Measurements from ENCODE around the gene CTU2.

CTU2 gene

DNA sequence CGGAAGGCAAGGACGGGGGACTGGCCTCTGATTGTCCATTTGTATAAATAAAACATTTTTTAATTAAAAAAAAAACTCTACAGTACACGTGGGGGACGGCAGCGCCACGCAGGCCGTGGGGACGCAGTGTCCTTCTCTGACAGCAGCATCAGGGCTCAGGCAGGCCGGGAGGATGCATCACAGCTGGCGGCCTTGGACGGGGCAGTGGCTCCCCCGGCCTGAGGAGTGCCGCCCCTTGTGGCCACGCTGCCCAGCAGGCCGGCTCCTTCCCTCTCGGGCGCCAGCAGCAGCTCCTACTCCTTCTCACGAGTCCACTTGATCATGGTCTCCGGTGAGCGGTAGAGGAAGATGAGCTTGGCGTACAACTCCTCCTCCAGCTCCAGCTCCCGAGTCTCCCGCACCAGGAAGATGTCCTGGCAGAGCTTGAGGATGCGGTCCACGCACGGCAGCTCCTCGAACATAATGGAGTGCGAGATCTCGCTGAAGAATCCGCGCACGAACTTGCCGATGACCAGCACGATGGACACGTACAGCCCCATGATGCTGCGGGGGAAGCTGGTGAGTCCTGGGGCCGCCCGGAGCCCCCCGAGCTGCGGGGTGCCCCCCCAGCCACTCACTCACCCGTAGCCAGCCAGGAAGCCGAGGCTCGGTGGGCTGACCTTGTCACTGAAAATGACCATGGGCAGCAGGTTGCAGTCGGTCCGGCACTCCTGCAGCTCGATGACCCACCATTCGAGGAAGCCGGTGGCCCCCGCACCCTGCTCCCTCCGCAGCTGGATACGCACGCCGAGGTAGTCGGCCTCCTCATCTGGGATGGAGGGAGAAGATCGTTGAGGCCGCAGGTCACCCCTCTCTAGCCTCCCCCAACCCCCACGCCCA lies 9.2 kb downstream of the CTU2 start:
- no peak for DNase-seq

DNA sequence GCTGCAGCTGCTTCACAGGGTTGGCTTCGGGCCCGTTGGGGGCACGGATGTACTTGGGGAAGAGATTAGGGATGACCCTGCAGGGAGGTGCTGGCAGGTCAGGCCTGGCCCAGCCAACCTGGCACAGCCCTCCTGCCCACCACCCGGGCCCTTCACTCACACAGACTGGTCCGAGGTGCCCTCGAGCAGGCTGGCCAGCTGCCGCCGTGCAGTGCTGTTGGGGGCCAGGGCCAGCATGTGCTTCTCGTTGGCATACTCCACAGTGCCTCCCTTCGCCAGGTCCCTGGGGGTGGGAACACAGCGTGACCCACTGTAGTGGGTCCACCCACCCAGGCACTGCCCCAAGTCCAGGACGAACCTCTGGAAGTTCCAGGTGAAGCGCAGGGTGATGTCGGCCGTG lies 9.9 kb downstream of the CTU2 start:
- DNase-seq = no peak

DNA sequence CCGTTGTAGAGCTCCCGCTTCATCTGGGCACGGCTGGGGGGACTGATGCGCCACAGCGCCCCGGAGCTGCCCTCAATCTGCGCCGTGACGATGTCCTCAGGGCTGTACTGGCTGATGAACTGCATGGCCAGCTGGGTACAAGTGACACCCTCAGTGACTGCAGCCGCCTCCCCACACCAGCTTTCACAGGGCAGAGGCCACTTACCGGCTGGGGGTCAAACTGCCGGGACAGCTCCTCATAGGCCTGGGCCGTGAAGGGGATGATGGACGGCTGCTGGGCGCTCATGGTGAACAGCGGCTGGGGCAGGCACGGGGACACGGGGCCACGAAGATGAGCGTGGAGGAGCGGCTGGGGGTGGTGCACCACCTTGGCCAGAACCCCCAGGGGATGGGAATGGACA lies 10.3 kb downstream of the CTU2 start:
- DNase-seq = no peak

DNA sequence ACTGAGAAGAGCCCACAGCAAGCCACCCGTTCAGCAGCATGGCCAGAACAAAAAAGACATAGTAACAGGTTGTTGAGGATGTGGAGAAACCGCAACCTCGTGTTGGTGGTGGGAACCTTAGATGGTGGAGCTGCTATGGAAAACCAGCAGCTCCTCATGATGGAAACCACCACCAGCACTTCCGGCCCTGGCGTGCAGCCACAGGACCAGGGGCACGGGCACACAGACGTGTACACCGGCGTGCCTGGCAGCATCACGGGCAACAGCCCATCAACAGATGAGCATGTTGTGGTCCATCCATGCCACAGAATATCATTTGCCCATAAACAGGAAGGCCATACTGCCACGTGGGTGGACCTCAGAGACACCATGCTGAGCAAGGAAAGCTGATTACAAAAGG lies 11.9 kb downstream of the CTU2 start:
- no peak for DNase-seq

GRCh38 chr16:88719267-88719932 lies 13.1 kb downstream of the CTU2 start:
- DNase-seq = no peak

GRCh38 chr16:88719933-88720296 lies 13.6 kb downstream of the CTU2 start:
- no peak for DNase-seq

DNA sequence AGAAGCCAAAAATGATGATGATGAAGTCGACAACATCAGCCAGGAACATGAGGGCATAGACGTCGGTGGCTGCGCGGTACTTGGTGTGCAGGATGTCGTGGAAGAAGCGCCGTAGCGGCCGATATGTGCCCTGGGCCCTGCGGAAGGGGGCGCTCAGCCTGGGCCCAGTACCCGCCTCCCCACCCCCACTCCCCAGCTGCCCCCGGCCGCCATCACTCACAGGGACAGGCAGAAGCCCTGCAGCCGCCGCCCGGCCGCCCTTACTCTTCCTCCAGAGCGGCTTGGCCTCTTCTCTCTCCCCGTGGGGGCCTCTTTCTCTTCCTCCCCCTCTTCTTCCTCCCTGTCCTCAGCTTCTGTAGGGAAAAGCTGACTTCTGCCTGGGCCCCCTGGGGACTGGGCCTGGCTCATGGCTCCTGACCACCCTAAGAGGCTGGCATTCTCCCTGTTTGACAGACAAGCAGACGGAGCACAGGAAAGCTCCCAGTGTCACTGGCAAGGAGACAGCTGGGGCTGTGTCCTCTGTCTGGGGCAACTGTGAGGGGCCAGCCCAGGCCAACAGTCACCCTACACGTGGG lies 14.2 kb downstream of the CTU2 start:
- DNase-seq = no peak

DNA sequence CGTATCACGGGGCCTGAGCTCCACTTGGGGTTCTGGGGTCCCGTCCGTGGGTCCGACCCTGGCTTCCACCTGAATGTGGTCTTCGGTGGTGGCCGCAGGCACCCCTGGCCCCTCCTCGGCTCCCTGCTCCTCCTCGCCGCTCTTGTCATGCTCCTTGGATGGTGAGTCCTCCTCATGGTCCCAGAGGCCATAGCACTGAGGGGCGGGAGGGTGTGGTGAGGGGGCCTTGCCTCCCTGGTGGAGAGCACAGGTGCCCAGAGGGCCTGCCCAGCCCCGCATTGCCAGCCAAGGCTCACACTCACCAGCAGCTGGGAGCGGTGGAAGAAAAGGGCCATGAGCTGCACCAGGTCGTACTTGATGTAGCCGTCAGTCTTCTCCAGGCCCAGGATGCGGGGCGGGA lies 14.9 kb downstream of the CTU2 start:
- DNase-seq = no peak

- DNase-seq = no peak
Measured at GRCh38 chr16:88721815-88722755, 15.8 kb downstream of the CTU2 start.

DNA sequence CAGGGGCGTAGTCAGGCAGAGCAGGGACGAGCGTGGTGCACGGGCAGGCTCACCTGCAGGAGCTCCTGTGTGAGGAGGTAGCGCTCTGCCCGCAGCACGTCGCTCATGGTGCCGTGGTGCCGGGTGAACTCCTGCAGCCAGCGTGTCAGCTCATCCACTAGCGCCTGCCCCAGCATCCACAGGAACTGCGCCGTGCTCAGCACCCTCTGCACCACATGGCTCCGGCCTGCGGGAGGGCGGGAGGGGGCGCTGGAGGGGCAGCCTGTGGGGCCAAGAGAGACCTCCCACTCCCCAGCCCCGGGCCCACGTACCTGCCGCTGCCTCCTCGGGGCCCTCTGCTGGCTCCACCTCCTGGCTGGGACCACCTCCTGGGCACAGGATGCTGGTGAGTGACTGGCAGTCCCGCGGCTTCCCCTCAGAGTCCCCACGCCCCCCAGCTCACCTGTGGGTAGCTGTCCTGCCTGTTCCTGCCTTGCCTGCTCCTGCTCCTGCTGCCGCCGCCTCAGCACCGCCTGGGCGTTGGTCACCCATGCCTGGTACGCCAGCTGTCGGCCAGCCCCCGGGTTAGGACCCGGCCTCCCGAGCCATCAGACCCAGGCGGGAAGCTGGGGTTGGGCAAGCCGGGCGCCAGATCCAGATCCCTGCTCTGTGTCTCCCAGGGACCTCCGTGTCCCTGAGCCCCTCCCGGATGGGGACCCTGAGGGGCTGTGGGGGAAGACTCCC lies 16.6 kb downstream of the CTU2 start:
- no peak for DNase-seq

DNA sequence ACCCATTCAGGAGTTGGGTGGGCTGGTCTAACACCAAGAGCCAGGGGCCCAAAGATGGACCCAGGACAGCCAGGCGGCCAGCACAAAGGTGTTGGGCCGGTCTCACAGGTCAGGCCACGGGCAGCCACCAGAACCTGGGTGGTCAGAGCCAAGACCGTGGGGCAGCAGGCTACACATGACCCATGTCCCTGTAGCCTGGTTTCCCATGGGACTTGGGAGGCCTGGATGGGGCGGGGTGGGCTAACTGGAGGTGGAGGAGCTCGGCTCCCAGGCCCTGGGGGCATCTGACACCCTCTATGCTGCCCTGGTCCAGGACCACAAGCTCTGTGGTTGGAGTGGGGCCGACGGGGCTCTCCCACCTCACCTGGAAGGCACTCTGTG lies 17.2 kb downstream of the CTU2 start:
- no peak for DNase-seq

DNA sequence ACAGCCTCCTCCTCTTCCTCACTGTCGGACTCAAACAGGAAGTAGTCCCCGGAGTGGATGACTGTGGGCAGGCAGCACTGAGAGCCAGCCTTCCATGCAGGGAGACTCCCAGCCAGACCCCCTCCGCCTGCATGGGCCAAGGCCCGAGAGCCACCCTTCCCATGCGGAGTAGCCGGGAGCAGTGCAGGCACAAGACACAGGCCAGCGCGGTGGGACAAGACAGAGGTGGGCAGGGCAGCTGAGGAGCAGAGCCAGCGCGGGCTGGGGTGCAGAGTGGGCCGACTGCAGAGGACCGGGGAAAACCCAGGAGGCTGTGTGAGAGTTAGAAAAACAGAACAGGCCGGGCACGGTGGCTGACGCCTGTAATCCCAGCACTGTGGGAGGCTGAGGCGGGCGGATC lies 17.6 kb downstream of the CTU2 start:
- no peak for DNase-seq

DNA sequence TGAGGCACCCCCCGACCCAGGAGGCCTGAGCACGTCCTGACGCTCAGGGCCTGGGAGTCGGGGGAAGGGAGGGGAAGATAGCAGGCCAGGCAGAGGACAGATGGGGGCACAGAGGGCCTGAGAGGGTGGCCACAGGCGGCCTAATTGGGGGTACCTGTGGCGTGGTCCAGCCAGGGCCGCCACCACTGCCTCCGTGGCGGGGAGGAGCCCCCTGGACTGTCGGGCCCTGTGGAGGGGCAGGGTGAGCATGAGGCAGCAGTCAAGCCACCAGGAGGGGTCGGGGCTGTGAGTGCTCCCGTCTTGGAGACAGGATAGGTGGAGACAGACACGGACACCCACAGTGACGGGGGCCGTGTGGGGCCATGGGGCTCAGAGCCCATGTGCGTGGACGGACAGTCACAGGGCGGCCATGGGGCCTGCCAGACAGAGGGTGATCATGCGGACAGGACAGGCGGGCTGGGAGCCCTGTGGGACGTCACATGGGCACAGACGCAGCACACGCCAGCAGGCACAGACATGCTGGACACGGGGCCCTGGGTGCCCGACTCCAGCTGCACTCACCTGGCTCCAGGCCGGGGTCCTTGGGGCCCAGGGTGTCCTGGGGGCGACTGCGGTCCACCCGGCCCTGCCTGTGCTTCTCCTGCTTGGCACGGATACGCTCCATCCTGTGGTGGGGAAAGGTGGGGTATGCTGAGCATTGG lies 18.7 kb downstream of the CTU2 start:
- no peak for DNase-seq

DNA sequence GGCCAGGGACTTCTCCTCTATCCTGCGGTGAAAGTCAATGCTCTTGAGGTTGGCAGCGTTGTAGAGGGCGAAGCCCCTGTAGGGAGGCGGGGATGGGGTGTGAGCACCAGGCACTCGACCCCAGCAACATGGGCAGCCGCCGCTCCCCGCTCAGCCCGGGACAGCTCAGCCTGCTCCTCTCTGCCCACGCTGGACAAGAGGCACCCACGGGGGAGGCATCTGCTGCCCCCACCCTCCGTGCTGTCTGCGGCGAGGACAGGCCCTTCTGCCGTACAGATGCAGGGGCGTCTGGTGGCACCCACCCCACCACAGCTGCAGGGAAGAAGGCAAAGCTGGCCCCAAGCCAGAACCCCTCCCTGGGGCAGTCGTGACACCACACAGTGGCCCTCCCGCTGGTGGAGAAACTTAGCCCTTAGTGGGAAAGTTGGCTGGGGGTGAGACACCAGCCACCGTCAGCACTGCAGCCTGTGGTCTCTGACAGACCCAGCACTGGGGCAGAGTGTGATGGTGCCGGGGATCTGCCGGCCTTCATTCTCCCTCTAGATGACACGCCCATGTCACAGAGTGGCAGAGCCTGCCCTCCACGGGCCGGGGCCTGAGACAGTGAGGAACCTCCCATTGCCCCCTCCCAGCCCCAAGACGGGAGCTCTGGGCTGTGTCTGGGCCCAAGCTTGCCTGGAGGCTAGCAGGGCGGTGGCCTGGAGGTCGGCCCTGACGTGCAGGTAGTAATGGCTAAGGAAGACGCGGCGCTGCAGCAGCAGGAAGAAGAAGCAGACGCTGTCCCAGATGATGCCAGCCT lies 19.5 kb downstream of the CTU2 start:
- no peak for DNase-seq

DNA sequence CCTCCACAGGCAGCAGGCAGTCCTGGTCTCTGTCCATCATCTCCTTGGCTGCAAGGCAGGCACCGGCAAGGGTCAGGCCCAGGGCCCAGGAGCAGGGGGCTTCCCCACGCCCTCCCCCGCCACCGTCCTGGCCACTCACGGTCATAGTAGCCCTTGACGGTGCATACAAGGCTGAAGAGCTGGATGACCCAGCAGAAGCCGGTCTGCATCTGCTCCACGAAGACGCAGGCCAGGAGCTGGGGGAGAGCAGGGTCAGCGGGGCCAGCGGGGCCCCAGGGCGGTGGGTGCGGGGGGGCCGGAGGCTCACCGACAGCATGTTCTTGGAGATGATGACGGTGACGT lies 20.1 kb downstream of the CTU2 start:
- DNase-seq = no peak

- no peak for DNase-seq
Measured at GRCh38 chr16:88726981-88727380, 20.7 kb downstream of the CTU2 start.

- no peak for DNase-seq
Measured at GRCh38 chr16:88727871-88728270, 21.6 kb downstream of the CTU2 start.

DNA sequence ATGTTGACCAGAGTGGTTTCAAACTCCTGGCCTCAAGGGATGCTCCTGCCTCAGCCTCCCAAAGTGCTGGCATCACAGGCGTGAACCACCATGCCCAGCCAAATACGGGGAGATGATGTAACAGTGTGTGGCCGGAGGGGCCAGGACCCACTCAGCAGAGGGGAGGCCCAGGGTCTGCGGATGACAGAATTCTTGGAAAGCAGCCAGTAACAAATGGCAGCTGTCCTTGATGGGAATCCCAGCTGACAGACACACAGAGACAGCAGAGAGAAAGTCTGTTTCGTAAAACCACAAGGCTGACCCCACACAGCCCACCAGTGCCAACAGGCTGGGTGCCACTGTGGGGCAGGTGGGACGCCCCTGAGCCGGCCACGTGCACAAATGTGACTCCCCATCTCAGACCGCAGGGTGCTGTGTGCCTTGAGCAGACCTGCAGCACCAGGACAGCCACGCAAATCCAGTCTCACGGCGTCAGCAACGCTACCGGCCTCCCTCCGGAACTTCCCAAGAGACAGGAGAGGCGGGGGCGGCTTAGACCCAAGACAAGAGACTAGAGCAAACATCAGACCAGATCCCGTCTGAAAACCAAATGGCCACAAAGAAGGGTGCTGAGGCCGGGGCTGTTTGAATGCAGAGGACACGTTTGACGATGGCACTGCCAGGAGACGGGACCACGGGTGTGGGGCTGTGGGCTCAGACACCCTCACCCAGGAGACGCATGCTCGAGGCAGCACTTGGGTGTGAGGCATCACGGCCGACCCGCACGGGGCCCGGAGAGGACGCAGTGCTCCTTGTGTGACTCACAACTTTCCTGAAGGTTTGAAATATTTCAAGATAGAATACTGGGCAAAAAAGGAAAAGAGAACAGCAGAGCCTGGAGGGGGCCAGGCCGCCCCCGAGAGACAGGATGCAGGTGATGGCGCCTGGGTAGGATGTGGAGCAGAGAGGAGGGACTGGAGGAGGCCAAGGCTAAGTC lies 24.6 kb downstream of the CTU2 start:
- no peak for DNase-seq

GRCh38 chr16:88731699-88732098 lies 25.4 kb downstream of the CTU2 start:
- no peak for DNase-seq

Data from activated gamma-delta T cell treated with Interleukin-2 at 50 U/mL for 16 hours (primary cell).